Activated CD8-positive, alpha-beta memory T cell treated with anti-CD3 and anti-CD28 coated beads, Interleukin-2, amount 50 U/mL, for 48 hours (primary cell): ENCODE data around the gene SLC35D1.

Experiments
- DNase-seq: peaks from one replicate; pipeline ENCODE4 v3.0.0-alpha.2; 2020

SLC35D1 gene

DNA sequence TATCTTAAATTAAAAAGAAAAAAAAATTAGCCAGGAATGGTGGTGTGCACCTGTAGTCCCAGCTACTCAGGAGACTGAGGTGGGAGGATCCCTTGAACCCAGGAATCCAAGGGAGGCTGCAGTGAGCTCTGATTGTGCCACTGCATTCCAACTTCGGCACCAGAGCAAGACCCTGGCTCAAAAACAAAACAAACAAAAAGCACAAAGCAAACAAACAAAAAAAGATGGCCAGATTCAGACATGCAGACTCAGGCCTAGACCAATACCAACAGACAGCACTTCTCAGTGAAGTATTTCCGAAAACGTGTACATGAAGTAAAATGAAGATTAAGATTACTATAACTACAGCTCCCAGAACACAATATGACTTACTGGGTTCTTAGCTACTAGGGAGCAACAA lies 10.6 kb downstream of the SLC35D1 start:
- DNase-seq, result no peak

DNA sequence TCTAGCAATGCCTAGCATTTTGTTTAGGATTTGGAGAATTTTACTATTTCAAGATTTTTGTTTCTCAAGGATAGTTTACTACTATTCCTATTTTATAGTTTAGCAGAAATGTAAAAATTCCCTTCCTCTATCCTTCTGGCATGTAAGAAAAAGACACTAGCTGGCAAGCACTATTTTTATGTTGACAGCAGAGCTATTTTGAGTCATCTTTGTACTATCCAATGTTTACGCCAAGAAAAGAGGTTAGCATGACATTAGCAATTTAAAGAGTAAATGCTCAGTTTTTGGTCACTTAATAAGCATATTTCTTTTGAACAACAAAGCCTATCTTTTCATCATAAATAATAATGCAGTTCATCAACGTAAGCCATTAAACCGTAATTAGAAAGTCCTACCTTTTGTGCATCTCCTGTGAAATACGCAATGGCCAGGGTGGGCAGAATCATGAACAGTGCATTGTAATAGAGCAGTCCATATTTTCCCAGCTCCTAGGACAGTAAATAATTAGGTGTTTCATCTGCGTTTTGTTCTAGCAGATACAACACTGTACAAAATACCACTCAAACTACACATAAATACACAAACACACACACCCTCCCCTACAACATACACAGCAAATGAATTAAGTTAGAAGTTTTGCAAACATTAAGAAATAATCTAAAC lies 12.0 kb downstream of the SLC35D1 start:
- no peak for DNase-seq

DNA sequence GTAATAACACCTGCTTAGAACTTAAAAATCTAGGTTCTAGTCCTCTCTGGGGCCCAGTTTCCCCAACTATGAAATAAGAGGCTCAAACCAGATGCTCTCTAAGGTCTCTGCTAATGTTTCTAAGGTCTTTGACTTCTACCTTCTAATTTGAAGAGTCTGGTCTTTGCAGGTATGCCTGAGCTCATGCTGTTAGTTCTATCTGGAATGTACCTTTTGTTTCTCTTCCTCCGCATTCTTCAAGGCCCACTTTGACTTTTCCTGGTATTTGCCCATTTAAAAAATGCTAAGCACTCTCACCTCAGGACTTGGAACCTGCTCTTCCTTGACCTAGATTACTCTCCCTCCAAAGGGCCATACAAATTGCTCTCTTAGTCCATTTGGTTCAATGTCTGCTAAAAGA lies 13.5 kb downstream of the SLC35D1 start:
- no peak for DNase-seq

DNA sequence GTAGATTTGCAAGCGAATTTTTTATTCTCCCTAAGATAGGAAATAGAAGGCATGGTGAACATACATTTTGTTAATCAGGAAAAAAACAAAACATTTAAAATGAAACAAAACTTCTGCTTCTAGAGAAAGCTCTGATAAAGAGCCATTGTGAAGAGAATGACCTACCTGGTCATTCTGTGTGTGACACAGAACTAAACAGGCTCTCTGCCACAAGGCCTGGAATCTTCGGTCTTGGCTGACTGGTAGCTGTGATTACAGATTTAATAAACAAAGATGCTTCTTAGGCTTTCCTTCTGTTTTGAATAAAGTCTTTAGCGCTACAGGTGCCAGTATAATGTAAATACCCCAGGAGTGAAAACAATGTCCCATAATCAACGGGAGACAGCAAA lies 22.1 kb downstream of the SLC35D1 start:
- no peak for DNase-seq

DNA sequence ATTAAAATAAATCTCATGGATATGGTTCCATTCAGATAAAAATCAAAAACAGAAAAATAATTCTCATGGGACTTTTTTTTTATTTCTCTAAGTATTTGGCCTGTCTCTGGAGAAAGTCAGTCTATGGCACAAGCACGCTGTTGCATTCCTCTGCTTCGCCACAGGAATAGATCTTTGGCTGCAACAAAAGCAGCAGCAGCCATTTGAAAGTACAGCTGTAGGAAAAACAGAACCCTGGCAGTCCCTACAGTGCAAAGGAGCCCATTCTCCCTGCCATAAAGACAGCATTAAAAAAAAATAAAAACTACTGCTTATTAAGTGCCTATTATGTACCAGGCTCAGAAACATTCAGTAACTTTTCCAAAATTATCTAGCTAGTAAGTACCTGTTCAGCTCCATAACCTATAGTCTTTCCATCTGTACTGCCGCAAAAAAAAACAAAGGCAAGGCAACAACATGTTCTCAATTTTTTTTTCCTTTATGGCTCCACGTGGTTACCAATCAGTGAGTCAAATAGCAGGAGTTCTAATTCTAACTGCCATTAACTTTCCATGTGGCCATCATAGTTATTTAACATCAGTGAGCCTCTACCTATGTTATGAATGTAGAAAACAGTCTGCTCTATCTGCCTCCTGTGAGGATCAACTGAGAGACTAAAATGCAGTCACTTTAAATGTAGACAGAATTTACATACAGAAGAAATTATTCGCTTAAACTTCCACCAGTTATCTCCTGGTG lies 22.7 kb downstream of the SLC35D1 start:
- DNase-seq, result no peak

DNA sequence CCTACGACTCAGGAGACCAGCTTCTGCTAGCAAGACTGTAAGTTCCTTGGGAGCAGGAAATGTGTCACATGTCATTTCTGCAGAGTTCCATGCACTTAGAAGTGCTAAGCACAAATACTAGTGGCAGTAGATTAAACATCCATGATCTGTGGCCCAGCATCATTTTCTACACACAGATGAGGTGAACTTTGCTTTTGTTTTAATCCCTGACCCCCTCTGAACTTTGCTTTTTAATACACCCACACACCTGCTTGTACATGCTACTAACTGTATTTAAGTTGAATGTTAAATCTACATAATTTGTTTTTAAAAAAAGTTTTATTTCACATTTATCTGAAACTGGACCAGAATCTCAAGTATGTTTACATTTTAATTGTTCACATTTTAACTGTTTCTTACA lies 24.5 kb downstream of the SLC35D1 start:
- no peak for DNase-seq

DNA sequence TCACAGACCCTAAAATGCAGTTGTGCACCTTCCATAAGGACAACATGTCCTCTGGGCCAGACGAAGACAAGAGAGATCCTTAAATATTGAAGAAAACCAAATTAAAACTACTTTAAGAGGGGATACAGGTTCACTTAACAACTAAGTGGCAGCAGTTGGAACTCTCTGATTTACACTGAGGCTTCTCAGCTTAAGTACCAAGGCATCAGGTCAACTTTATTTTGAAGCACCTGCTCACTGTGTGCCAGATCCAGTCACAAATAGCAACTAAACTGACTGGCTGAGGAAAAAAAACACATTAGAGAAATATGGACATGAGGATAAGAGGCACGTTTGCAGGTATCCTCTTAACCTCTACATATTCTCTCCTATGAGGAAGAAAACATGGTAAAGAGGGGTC lies 33.2 kb downstream of the SLC35D1 start:
- DNase-seq, result no peak

DNA sequence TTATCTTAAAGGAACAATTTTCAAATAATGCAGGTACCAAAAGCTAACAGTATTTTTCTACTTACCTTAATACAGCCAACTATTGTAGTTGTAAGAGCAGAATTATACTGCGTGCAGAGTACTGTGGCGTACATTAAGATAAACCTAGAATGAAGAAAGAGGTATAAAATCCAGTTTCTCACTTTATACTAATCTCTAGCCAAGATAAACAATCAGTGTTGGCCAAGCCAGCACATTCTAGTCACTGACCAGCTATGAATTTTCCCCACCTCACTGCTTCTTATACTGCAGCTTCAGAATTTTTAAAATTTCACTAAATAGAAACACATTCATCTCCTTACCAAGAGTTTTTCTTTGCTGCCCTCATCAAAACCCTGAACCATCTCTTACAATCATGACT lies 33.6 kb downstream of the SLC35D1 start:
- no peak for DNase-seq

DNA sequence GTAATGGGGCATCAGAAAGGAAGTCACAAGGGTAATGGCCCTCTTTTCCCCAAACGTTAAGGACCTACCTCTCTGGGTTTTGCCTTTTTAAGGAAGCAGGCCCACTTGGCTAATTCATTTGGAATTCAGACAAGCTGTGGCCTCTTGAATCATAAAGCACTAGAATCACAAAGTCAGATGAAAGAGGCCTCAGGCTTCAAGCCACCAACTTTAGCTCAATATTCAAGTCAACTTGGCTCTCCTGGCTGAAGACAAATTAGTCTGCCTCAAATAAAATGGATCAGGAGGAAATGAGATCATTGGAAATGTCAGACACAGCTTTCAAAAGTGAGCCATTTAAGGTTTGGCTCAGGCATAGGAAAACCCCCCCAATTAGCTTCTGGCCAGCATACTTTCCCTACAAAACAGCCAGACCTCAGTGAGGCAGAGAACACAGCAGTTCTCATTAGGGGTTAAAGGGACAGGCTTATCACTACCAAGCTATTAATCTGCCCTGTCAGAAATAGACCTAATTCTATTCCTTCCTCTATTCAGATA lies 34.3 kb downstream of the SLC35D1 start:
- DNase-seq, result no peak

DNA sequence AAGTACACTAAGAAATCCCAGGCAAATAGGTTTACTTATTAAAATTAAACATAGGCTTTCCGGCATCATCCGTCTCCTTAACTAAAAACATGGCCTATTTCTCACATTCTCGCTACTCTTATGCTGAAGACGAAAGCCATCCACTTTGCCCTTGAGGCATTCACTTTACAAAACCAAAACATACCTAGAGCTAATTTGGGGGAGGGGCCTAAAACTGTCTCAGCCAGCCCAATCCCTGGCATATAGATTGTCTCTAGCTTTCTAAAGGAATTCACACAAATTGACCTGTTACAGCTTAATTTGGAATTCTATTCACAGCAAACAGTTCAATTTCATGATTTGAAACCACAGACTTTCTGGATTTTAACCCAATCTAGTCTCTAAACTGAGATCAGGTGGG lies 34.8 kb downstream of the SLC35D1 start:
- no peak for DNase-seq

DNA sequence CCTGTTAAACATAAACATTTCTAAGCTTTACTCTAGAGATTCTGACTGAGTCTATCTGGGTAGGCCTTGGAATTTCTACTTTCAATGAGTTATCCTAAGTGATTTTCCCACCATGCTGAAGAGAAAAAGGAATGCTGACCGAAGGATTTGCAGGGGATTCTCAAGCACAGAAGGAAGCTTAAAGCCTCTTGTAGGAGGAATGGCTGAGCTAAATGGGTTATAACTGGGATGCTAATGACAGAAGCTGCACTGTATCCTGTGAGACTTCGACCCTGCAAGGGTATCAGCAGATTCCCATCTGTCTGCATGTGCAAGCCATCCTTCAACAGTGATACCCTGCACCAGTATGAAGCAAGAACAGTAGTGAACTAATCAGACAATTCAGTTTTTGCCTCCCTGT lies 35.4 kb downstream of the SLC35D1 start:
- DNase-seq, result no peak

DNA sequence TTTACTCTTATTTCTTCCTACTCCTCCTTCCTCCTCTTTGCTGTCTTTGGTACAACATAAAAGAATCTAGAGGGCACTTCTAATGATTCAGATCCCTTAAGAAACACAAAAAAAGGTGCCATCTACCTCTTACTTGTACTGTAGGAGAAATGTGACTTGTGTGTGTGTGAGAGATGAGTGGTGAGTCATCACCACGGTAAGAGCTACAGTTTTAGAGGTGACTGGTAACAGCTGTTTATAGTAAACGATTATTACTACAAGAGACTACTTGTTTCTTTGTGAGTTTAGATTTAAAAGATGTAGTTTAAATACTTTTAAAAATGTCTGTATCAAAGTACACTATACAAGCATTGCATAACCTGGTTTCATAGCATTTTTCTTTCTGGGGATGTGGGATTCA lies 40.4 kb downstream of the SLC35D1 start:
- no peak for DNase-seq

DNA sequence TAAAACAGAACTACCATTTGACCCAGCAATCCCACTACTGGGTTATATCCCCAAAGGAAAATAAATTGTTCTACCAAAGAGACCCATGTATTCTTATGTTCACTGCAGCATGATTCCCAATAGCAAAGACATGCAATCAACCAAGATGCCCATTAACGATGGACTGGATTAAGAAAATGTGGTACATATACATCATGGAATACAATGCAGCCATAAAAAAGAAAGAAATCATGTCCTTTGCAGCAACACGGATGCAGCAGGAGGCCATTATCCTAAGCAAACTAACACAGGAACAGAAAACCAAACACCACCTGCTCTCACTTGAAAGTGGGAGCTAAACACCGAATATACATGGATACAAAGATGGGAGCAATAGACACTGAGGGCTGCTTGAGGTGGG lies 44.2 kb downstream of the SLC35D1 start:
- DNase-seq, result no peak

DNA sequence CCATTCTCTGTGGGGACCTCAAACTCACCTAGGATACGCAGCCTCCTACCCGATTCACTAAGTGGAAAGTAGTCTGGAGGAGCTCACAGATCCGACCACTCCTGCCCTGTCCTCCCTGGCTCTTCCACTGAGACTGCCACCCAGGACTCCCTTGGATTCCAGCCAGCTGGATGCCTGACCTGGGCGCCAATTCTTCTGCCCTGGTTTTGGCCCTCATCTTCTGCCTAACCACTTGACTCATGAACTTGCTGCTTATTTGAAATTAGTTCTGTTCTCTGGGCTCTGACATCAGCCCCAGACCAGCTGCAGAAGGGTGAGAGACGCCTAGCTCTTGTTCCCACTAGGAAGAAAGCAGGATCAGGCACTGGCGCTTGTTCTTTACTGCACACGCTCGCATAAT lies 48.9 kb downstream of the SLC35D1 start:
- no peak for DNase-seq

DNA sequence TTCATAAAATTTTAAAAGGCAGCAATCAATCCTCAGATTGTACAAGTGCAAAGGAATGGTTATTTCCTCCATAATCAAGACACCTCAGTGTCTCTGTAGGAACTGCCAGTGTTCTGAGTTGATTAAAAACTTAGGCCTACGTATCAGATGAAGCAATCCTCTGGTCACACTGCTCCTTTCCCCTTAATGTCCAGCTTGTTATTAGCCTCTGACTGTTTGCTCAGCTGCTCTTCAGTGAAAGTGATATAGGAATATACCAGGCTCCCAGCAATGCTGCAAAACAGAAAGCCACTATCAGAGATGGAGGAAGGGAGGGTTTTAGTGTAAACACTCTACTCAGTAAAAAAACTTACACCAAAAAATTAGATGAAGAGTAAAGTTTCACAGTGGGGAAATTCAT lies 49.8 kb downstream of the SLC35D1 start:
- no peak for DNase-seq

DNA sequence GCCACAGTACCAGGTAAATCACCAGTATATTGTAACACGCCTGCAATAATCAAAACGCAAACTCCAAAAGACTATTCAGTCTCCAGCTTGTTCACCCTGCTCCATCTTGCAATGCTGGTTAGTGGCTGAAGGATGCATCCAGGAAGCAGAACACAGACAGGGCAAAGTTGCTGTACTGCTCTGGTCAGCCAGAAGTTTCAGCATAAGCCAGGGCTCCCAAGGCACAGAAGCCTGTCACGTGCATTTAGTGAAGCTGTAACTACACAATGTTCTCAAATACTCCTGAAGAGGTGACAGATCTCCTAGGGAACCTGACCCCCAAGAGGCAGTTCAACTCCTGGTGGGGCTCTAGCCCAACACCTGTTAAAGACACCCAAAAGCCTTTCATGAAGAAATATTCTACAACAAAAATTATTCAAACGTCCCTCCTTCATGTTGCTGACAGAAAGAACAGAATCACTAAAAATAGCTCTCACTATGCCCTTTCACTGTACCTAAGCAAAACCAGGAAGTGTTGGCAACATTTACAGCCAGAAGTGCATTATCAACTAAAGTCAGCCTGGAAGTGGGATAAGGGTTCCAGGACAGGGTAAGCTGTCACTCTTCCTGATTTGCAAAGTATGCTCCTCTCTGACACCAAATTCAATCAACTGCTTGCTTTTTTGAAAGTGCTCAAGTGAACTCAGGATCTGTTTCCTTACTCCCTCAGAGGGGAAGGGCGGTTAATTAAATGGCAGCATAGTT lies 52.1 kb downstream of the SLC35D1 start:
- DNase-seq, result no peak

DNA sequence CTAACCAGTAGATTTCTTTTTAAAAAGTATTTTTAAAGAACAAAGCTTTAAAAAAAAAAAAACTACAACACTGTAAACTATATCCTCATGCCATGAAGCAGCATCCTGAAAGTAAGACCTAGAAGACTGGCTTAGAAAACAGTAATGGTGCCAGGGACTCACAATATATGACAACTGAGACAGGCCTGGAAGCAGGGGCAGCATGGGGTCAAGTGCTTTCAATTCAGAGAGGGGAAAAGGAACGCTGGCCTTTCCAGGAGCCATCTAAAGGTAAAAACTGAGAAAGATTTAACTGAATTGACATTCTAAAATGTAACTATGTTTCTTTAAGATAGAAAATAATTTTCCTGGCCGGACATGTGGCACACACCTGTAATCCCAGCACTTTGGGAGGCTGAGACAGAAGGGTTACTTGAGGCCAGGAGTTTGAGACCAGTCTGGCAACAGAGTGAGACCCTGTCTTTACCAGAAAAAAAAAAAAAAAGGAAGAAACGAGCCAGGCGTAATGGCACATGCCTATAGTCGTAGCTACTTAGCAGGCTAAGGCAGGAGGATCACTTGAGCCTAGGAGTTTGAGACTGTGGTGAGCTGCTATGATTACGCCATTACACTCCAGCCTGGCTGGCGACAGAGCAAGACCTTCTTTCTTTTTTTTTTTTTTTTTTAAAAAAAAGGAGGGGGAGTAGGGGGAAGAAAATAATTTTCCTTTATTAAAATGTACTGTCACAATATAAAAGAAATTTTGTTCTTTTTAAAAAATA lies 54.1 kb downstream of the SLC35D1 start:
- DNase-seq, result no peak

DNA sequence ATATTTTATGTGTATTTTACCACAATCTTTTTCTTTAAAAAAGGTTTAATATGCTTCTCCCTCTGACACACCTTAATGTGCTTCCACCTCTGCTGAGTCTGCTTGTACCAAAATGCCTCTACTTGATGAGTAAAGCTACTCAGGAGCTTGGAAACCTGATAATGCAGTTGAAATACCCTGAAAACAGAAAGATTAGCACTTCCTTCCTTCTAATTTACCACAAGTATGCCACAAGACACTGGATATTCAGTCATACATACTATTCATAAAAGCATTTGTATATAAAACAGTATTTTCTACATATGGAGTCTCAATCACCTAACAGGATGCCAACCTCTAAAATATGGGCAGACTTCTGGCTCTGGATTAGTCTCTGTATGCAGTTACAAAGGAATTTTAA lies 55.0 kb downstream of the SLC35D1 start:
- DNase-seq, result no peak

DNA sequence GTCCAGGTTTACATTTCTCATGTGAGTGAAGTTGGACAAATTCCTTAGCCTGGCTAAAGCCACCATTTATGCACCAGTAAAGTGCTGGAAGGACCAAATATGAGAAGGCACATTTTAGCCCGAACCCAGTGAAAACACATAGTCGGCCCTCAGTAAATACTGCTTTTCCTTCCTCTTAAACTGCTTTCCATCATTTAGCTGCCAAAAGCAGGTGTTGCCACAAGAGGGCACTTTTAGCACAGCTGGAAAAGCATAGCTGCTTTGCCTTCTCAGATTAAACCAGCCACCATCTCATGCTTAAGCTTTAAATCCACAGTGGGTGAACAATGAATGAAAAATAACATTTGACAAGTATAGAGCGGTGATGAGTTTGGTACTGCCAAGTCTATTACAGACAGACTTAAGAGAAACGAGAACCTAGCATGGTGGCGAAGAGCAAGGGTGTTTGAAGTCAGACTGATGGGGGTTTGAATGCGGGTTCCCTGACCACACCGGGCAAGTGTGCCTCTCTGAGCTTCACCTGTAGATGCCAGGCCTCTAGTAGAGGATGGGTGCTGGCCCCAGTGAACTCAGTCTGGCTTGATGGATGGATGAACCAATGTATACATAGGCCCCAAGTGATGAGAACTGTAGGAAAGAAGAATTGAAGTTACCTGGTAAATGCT lies 57.8 kb downstream of the SLC35D1 start:
- DNase-seq, result no peak

DNA sequence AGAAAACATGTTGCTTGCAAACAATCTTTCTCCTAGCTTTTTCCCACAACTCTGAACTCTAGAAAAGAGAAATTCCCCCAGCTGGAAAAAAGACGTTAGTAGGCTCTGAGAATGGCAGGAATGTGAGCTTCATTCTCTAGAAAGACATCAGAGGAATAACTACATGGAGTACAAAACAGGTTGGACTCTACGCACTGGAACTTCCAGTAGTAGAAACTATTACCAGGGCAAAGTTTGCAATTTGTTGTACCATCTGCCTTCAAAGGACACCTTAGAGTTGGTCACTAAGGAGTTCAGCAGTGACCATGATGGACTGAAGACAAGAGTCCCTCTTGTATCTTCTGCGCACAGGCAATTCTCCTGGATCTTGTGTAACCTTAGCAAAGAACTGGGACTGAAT lies 60.9 kb downstream of the SLC35D1 start:
- no peak for DNase-seq

DNA sequence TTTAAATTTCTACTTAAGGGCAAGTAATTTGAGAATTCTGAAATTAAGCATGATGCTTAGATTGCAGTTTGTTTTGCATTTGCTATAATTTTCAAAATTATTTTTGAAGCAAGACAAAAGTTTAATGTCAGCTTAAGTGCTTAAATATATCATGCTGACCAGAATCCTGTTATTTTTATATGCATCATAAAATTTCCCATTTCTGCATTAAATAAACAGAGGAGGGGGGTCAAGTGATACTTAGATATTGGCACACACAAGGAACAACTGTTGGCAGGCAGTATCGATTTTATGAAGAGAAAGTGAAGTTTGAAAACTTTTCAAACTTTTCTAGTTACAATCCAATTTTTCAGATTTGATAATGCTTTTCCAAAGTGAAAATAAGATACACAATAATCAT lies 68.1 kb downstream of the SLC35D1 start:
- DNase-seq, result no peak

DNA sequence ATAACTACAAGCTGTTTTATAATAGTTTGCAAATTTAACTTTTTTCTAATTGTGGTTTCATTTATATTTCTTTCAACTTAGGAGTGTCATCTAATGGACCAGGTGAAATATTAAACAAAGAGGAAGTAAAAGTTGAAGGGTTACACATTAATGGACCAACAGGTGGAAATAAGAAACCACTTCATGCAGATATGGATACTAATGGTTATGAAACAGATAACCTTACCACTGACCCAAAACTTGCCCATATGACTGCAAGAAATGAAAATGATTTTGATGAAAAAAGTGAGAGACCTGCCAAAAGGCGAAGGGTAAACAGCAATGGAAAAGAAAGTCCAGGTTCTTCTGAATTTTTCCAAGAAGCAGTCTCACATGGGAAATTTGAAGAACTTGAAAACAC lies 69.5 kb downstream of the SLC35D1 start:
- no peak for DNase-seq
